Duodenal mucosa (tissue), 2 donors: ENCODE results near the gene ASIC2.

ENCODE experiments used
- H3K27ac ChIP-seq: one replicate; pipeline ENCODE4 v1.7.0; 2013; ENCODE audit warnings: low read depth, low read length
- H3K27me3 ChIP-seq, 2 donors: one replicate each; pipeline ENCODE4 v1.7.0; 2013; ENCODE audit warnings: low read length in 2 of 2, control low read depth in 1 of 2; ENCODE audit not compliant: insufficient read depth in 2 of 2, control insufficient read depth in 1 of 2
- H3K36me3 ChIP-seq, 2 donors: one replicate each; pipeline ENCODE4 v1.7.0; 2013; ENCODE audit warnings: low read length in 2 of 2, control low read depth in 1 of 2; ENCODE audit not compliant: insufficient read depth in 2 of 2, control insufficient read depth in 1 of 2
- H3K4me1 ChIP-seq, 2 donors: one replicate each; pipeline ENCODE4 v1.7.0; 2013; ENCODE audit warnings: low read length in 2 of 2, control low read depth in 1 of 2; ENCODE audit not compliant: insufficient read depth in 2 of 2, control insufficient read depth in 1 of 2
- H3K4me3 ChIP-seq, 2 donors: one replicate each; pipeline ENCODE4 v1.7.0; 2013; ENCODE audit warnings: low read length in 2 of 2, low read depth in 1 of 2
- H3K9ac ChIP-seq, 2 donors: one replicate each; pipeline ENCODE4 v1.7.0; 2013; ENCODE audit warnings: low read length in 2 of 2, low read depth in 1 of 2
- H3K9me3 ChIP-seq, 2 donors: one replicate each; pipeline ENCODE4 v1.7.0; 2013; ENCODE audit warnings: low read length in 2 of 2, control low read depth in 1 of 2; ENCODE audit not compliant: control insufficient read depth in 1 of 2

ASIC2 gene

GRCh38 chr17:33199571-33200510 lies 93.3 kb downstream of the ASIC2 start:
- peaks cover 17 to 21% of the 10 kb centered on the region in 2 donors for H3K4me1 ChIP-seq
- peak overlapping the region in 1 of 2 donors; percentile 33 for H3K4me3 ChIP-seq
- H3K27me3 ChIP-seq, result no peaks in the 10 kb centered on the region
- H3K9me3 ChIP-seq, result no peaks in the 10 kb centered on the region
- H3K9ac ChIP-seq, result no peak overlapping the region
- H3K36me3 ChIP-seq, result no peaks in the 10 kb centered on the region
- no peak overlapping the region for H3K27ac ChIP-seq

- Histone ChIP-seq H3K27me3 (no peaks in the 10 kb centered on the region), H3K36me3 (no peaks in the 10 kb centered on the region), H3K27ac (no peak overlapping the region), H3K9ac (no peak overlapping the region), H3K4me3 (no peak overlapping the region), H3K9me3 (no peaks in the 10 kb centered on the region), H3K4me1 (peaks cover 17 to 21% of the 10 kb centered on the region in 2 donors)
Observed at GRCh38 chr17:33198954-33199353, 94.1 kb downstream of the ASIC2 start.

- Histone ChIP-seq H3K9me3 (no peaks in the 10 kb centered on the region), H3K9ac (no peak overlapping the region), H3K4me1 (peaks cover 17 to 21% of the 10 kb centered on the region in 2 donors), H3K27me3 (no peaks in the 10 kb centered on the region), H3K36me3 (no peaks in the 10 kb centered on the region), H3K27ac (no peak overlapping the region), H3K4me3 (no peak overlapping the region)
Observed at GRCh38 chr17:33197342-33197741, 95.8 kb downstream of the ASIC2 start.

GRCh38 chr17:33196883-33197282 lies 96.2 kb downstream of the ASIC2 start:
- Histone ChIP-seq H3K9ac (no peak overlapping the region), H3K9me3 (no peaks in the 10 kb centered on the region), H3K36me3 (no peaks in the 10 kb centered on the region), H3K27ac (no peak overlapping the region), H3K27me3 (no peaks in the 10 kb centered on the region), H3K4me3 (no peak overlapping the region), H3K4me1 (peaks cover 17 to 21% of the 10 kb centered on the region in 2 donors)

- Histone ChIP-seq H3K9me3 (no peaks in the 10 kb centered on the region), H3K9ac (no peak overlapping the region), H3K36me3 (no peaks in the 10 kb centered on the region), H3K4me1 (peaks cover 2 to 3% of the 10 kb centered on the region in 2 donors), H3K4me3 (no peak overlapping the region), H3K27me3 (no peaks in the 10 kb centered on the region), H3K27ac (no peak overlapping the region)
Observed at GRCh38 chr17:33192951-33193911, 99.9 kb downstream of the ASIC2 start.

- H3K4me1 ChIP-seq, result no peaks in the 10 kb centered on the region
- no peaks in the 10 kb centered on the region for H3K27me3 ChIP-seq
- no peak overlapping the region for H3K4me3 ChIP-seq
- H3K9me3 ChIP-seq, result no peaks in the 10 kb centered on the region
- H3K27ac ChIP-seq, result no peak overlapping the region
- H3K9ac ChIP-seq, result no peak overlapping the region
- no peaks in the 10 kb centered on the region for H3K36me3 ChIP-seq
Observed at GRCh38 chr17:33183487-33184026, 109.5 kb downstream of the ASIC2 start.

- no peak overlapping the region for H3K27ac ChIP-seq
- H3K4me1 ChIP-seq, result no peaks in the 10 kb centered on the region
- H3K9ac ChIP-seq, result no peak overlapping the region
- no peaks in the 10 kb centered on the region for H3K9me3 ChIP-seq
- no peak overlapping the region for H3K4me3 ChIP-seq
- no peaks in the 10 kb centered on the region for H3K36me3 ChIP-seq
- no peaks in the 10 kb centered on the region for H3K27me3 ChIP-seq
Observed at GRCh38 chr17:33179151-33179550, 113.9 kb downstream of the ASIC2 start.

GRCh38 chr17:33178681-33179080 lies 114.4 kb downstream of the ASIC2 start:
- Histone ChIP-seq H3K27me3 (no peaks in the 10 kb centered on the region), H3K36me3 (no peaks in the 10 kb centered on the region), H3K4me1 (no peaks in the 10 kb centered on the region), H3K9me3 (no peaks in the 10 kb centered on the region), H3K9ac (no peak overlapping the region), H3K4me3 (no peak overlapping the region), H3K27ac (no peak overlapping the region)

GRCh38 chr17:33175562-33175961 lies 117.5 kb downstream of the ASIC2 start:
- H3K27ac ChIP-seq, result no peak overlapping the region
- H3K27me3 ChIP-seq, result no peaks in the 10 kb centered on the region
- no peak overlapping the region for H3K9ac ChIP-seq

GRCh38 chr17:33171931-33172330 lies 121.2 kb downstream of the ASIC2 start:
- no peaks in the 10 kb centered on the region for H3K4me1 ChIP-seq
- no peaks in the 10 kb centered on the region for H3K36me3 ChIP-seq
- no peaks in the 10 kb centered on the region for H3K9me3 ChIP-seq
- H3K9ac ChIP-seq, result no peak overlapping the region
- H3K27ac ChIP-seq, result no peak overlapping the region
- H3K27me3 ChIP-seq, result no peaks in the 10 kb centered on the region
- no peak overlapping the region for H3K4me3 ChIP-seq

More at GRCh38 chr17:33175562-33175961, 117.5 kb downstream of the ASIC2 start:
- Histone ChIP-seq H3K9me3 (no peaks in the 10 kb centered on the region), H3K4me3 (no peak overlapping the region), H3K36me3 (no peaks in the 10 kb centered on the region), H3K4me1 (no peaks in the 10 kb centered on the region)
